ENCODE data around the gene CEBPA.
A peak's percentile ranks its signal among the peaks of the same experiment; 100 is the strongest.

Gene CEBPA

DNA sequence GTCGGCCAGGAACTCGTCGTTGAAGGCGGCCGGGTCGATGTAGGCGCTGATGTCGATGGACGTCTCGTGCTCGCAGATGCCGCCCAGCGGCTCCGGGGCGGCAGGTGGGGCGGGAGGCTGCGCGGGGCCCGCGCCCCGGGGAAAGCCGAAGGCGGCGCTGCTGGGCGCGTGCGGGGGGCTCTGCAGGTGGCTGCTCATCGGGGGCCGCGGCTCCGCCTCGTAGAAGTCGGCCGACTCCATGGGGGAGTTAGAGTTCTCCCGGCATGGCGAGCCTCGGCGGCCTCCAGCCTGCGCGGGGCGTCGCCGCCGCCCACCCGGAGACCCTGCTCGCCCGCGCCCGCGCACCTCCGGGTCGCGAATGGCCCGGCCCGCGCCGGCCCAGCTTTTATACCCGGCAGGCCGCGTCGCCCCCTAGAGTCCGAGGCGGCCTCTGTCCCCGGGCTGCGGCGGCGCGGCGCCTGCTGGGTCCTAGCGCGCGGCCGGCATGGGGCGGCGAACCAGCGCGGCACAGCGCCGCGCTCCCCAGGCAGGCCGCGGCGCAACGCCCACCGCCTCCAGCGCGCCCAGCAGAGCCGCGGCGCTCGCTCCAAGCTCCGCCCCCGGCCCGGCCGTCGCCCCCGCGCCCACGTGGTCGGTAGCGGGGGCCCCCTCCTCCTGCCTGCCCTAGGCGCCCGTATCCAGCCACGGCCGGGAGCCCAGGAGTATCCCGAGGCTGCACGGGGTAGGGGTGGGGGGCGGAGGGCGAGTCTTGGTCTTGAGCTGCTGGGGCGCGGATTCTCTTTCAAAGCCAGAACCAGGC is at the start of gene CEBPA:
Gene CEBPA (minus strand): TSS at position 360 of the 799 bp plus-strand sequence. CDS start 120 bp downstream, at position 240.
- DNase-seq: peak; percentile 25

GRCh38 chr19:33350538-33351309 is 48.4 kb upstream of the CEBPA start:
- no peak for DNase-seq

DNA sequence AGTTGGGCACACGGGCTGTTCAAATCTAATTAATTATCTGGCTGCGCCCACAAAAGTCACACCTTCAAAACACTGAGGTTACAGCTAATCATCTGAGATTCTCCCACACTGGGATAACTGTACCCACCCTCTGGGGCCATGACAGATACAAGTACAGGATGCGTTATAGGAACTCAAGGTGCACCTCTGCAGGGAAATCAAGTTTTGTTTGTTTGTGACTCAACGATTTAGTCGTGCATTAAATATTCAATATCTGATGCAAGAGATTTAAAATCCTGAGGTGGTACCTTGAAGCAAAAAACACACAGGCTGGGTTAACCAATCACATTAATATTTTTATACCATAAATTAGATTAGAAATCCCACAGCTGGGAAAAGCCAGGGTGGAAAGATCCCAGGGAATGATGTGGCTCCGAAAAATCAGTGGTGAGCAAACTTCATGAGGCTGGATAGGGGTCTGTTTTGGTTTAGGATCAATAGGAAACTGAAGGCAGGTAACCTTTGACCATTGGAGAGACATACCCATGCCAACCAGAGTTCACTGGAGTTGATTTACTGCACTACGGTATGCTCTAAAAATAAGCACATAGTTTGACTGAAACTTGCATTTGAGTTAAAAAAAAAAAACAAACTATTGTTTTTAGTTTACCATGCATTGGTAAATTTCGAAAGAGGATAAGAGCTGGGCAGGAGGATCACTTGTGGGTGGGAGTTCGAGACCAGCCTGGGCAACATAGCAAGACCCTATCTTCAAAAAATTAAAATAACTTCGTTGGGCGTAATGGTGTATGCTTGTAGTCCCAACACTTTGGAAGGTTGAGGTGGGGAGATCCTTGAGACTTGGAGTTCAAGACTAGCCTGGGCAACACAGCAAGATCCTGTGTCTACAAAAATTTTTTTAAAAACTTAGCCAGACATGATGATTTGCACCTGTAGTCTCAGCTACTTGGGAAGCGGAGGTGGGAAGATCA is 47.3 kb upstream of the CEBPA start:
- no peak for DNase-seq

GRCh38 chr19:33348301-33349010 is 46.1 kb upstream of the CEBPA start:
- DNase-seq: no peak

- DNase-seq: no peak
Observed at GRCh38 chr19:33347300-33347699, 45.0 kb upstream of the CEBPA start.

DNA sequence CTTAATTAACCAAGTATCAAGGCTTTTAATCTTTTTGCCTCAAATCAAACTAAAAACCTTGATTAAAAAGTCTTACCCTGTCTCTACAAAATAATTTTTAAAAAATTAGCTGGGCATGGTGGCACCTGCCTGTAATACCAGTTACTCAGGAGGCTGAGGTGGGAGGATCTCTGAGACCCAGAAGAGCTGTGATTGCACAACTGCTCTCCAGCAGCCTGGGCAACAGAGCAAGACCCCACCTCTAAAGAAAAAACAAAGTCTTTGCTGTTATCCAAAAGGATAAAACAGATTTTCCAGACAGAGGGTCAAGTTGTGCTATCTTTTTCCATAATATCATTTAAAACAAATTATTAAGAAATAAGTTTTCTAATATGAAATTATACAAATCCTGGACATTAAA is 44.3 kb upstream of the CEBPA start:
- no peak for DNase-seq

DNA sequence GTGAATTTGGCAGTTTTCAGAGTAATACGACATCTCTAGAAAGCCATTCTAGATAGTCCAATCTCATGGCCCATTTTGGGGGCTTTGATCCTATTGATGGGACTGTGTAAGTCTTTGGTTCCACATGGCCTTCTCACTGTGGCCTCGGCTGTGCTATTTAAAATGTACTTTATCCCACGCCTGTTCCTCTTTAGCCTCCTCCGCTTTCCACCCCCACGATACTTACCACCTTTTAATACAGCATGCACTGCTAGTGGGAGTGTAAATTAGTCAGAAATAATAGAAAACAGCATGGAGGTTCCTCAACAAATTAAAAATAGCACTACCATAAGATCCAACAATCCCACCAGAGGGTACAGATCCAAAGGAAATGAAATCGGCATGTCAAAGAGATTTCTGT is 42.8 kb upstream of the CEBPA start:
- no peak for DNase-seq

GRCh38 chr19:33344573-33344925 is 42.2 kb upstream of the CEBPA start:
- no peak for DNase-seq

GRCh38 chr19:33343859-33344572 is 41.7 kb upstream of the CEBPA start:
- no peak for DNase-seq

DNA sequence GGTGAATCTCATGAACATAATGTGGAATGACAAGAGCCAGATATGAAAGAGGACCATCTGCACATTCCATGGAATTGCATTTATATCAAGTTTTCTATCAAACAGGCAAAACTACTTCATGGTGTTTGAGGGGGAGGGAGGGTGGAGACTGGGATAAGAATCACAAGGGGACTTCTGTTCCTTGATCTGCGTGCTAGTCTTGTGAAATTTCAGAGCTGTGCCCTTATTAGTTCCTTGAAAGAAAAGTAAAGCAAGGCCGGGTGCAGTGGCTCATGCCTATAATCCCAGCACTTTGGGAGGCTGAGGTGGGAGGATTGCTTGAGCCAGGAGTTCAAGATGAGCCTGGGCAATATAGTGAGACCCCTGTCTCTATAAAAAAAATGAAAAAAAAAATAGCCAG is 41.0 kb upstream of the CEBPA start:
- DNase-seq: no peak

DNA sequence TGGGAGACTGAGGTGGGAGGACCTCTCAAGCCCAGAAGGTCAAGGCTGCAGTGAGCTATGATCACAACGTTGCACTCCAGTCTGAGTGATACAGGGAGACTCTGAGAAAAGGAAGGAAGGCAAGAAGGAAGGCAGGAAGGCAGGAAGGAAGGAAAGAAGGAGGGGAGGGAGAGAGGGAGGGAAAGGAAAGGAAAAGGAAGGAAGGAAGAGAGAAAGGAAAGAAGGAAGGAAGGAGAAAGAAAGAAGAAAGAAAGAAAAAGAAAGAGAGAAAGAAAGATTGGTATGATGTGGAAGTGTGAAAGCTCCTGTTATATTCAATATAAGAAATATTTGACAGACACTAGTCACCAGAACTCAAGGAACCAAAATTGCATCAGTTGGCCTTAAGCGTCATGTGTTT is 38.7 kb upstream of the CEBPA start:
- no peak for DNase-seq

- no peak for DNase-seq
Observed at GRCh38 chr19:33339016-33339984, 37.0 kb upstream of the CEBPA start.

DNA sequence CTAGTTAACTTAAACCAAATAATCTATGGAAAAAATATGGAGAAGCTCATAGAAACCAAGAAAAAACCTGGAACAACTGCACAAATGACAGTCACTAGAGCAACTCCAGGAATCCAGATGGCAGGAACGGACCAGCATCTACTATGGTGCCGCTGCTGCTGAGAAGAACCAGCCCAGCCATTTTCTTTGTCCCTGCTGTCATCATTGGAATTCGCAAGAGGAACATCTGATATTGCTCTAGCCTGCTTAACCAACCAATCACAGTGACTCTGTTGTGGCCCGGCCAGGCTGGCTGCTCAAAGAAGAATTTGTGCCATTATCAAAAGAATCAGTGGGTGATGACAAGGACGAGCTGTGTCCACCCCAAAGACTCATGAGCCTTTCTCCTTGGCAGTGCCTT is 33.1 kb upstream of the CEBPA start:
- no peak for DNase-seq

- no peak for DNase-seq
Observed at GRCh38 chr19:33334271-33334670, 31.9 kb upstream of the CEBPA start.

DNA sequence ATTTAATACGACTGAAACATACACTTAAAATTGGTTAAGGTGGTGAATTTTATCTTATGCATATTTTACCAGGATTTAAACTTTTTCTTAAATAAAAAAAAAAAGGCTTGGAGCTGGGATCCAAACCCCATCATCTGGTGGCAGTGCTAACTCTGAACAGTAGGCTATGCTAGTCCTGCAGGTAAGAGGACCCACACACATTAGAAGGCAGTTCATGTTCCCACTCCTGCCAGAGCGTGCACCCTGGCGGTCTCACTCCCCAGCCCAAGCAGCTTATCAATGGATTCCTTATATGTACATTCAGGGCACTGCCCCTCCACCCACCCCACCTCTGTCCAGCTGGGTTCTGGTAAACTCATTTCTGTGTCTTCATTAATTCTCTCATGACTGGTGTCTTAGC is 31.3 kb upstream of the CEBPA start:
- no peak for DNase-seq

DNA sequence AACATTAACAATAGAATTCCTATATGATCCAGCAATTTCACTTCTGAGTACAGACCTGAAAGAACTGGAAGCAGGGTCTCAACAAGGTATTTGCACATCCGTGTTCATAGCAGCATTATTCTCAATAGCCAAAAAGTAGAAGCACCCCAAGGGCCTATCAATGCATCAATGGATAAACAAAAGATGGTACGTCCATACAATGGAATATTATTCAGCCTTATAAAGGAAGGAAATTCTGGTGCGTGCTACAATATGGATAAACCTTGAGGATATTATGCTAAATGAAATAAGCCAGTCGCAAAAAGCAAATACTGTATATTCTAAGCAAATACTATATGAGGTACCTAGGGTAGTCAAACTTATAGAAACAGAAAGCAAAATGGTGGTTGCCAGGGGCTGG is 30.8 kb upstream of the CEBPA start:
- DNase-seq: no peak

DNA sequence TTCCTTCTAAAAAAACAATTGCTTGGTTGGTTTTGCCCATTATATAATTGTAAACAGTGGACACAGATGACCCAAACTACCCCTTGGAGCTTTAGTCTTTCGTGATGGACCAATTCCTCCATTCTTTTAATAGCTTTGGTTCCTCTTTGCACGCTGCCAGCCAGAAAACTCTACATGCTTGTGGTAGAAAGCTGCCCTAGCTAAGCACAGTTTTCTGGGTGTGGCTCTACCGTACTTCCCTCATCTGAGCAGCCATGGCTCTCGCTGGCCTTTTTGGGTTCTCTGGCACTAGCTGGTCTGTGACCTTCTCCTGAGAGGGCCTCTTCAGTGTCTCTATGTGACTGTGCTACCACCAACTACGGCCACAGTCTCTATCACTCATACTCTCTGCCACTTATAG is 29.9 kb upstream of the CEBPA start:
- no peak for DNase-seq

GRCh38 chr19:33329736-33330135 is 27.4 kb upstream of the CEBPA start:
- no peak for DNase-seq

DNA sequence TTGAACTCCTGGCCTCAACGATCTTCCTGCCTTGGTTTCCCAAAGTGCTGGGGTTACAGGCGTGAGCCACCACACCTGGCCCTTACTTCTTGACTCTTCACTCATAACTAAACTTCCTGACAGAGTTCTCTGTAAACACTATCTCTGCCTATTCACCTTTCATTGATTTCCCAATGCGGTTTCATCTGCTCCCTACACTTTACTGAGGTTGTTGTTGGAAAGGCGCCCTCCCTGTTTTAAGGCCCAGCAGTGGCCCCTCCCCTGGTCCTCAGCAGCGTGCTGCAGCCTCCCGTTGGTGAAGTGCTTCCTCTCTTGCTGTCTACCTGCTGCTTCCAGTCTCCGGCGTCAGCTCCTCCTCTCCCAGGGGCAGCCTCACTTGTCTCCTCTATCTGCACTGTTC is 26.7 kb upstream of the CEBPA start:
- no peak for DNase-seq

DNA sequence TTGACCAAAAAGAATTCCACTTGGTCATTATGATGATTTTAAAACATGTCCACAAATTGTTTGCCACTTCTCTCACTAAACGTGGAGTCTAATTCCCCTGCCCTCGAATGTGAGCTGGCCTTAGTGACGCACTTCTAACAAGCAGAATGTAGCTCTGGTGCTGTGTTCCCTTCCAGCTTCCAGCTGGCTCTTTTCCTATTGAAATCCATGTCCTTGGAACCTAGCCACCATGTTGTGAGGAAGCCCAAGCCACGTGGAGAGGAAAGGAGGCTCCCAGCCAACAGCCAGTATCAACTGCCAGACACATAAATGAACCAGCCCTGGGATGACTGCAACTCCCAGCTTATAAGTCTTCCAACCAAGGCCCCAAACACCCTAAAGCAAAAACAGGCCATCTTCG is 23.6 kb upstream of the CEBPA start:
- no peak for DNase-seq

DNA sequence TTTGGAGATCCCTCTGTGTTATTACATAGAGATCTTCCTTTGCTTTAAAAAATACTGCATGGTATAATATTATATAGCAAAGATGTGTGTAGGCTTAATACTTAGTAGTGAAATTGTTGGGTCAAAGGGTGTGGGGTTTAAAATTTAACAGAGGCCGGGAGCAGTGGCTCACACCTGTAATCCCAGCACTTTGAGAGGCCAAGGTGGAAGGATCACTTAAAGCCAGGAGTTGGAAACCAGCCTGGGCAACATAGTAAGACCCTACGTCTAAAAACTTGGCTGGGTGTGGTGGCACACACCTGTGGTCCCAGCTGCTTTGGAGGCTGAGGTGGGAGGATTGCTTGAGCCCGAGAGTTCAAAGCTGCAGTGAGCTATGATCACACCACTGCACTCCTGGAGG is 22.3 kb upstream of the CEBPA start:
- DNase-seq: no peak

All from NCI-H2029 (cell line).